ENCODE data around the gene QPRT. TPM values are rescaled to one million over a fixed set of nuclear protein-coding genes. Genes with fewer than 3 reads are reported as not detected.

The QPRT gene
- total and polyA plus RNA-seq, 2 of the 8 experiments (the other 6 are each of a cell fraction or from before 2014, with no cell fraction given) = 89.0 to 102 TPM

- no peak overlapping the region for H3K27ac ChIP-seq (ENCODE audit: low read depth, low read length)
- H2BK5ac ChIP-seq (ENCODE audit: low read depth, low read length) = no peak overlapping the region
- H3K14ac ChIP-seq (ENCODE audit: insufficient read length) = no peak overlapping the region
- DNase-seq (ENCODE audit: low read depth in 1 of 2, low spot score in 2 of 2) (peak in 1 of 2 experiments; percentile 66), FAIRE-seq (no peak)
- H2BK20ac ChIP-seq (ENCODE audit: low read length) = no peak overlapping the region
- peaks cover 0 to 8% (median 0%) of the 10 kb centered on the region in 4 experiments; a peak in 2 of 8 replicates for H3K36me3 ChIP-seq (ENCODE audit: control insufficient read depth in 2 of 4, insufficient read depth in 4 of 4, low read length in 3 of 4)
- no peak overlapping the region for H3K4me2 ChIP-seq (ENCODE audit: insufficient read depth in 1 of 2, low read depth in 2 of 2, low read length in 2 of 2)
- CTCF ChIA-PET (ENCODE audit: partially characterized antibody) = interaction anchor here (1.2 to 1.7 kb wide), 4 partner anchors 23 to 52 kb away, joined by 3 to 5 read pairs (median 3); no protein-coding TSS in a partner anchor
- no peak overlapping the region for H4K8ac ChIP-seq (ENCODE audit: extremely low read depth, insufficient read depth, low read length)
- H2AFZ ChIP-seq (ENCODE audit: low read length) = no peak overlapping the region
- no peak overlapping the region; a peak in 1 of 7 replicates for H3K9ac ChIP-seq (replicated peaks in 1 of 4; ENCODE audit: extremely low read depth in 1 of 4, low read depth in 3 of 4, low read length in 3 of 4)
- no peak overlapping the region for H3K4me3 ChIP-seq (ENCODE audit: extremely low read depth in 1 of 4, insufficient read depth in 2 of 4, low read depth in 3 of 4, low read length in 4 of 4)
- 88% methylated on average over 21 of the region's 21 CpGs; no CpG with 5 or more reads in 1 of the 2 experiments for WGBS, 2 experiments (ENCODE audit: extremely low coverage in 1 of 2, insufficient coverage in 1 of 2, insufficient read length in 1 of 2, insufficient replicate concordance in 2 of 2, low coverage in 1 of 2, low lambda C conversion rate in 2 of 2, missing lambda C conversion rate in 1 of 2)
- H2BK120ac ChIP-seq (replicated peaks; ENCODE audit: low read depth, low read length) = no peak overlapping the region
- no peak overlapping the region for H4K5ac ChIP-seq (ENCODE audit: insufficient read length, low read depth, low read length)
- TF ChIP-seq POLR2AphosphoS5 (IDR thresholded peaks at IDR 0.05; ENCODE audit: low read depth, low read length) (peak; percentile 3; the same call in 1 of the 2 replicates), BRCA1 (IDR thresholded peaks at IDR 0.05; ENCODE audit: low read depth, low read length) (no peak), SIN3A (conservative IDR thresholded peaks at IDR 0.05 in 1 of 2, IDR thresholded peaks at IDR 0.05 in 1 of 2; ENCODE audit: low read depth in 1 of 2, low read length in 2 of 2) (no peak)
- H3K79me1 ChIP-seq (ENCODE audit: low read depth, low read length) = 0 out of 2 replicates have a peak, but pooled peaks cover 2% of the 10 kb centered on the region
- H3K79me2 ChIP-seq (ENCODE audit: control insufficient read depth in 1 of 2, insufficient read depth in 2 of 2, low read length in 2 of 2) = no peaks in the 10 kb centered on the region
- H2BK12ac ChIP-seq (ENCODE audit: low read depth, low read length) = no peak overlapping the region
- H3K4ac ChIP-seq (replicated peaks; ENCODE audit: insufficient read length, low read depth, low read length) = no peak overlapping the region
- peaks cover 12 to 18% of the 10 kb centered on the region in 2 experiments for H4K20me1 ChIP-seq (replicated peaks in 1 of 2; ENCODE audit: control insufficient read depth in 1 of 2, insufficient read depth in 2 of 2, low read length in 2 of 2)
- peaks cover 0 to 4% (median 2%) of the 10 kb centered on the region in 4 experiments; a peak in 4 of 7 replicates for H3K4me1 ChIP-seq (replicated peaks in 1 of 4; ENCODE audit: control insufficient read depth in 3 of 4, insufficient read depth in 4 of 4, low read length in 3 of 4)
- H3K9me3 ChIP-seq (ENCODE audit: insufficient read depth in 2 of 2, low read depth in 1 of 2, low read length in 1 of 2) = peaks cover 8 to 9% of the 10 kb centered on the region in 2 experiments; a peak in 2 of 4 replicates
- POLR2A ChIA-PET (ENCODE audit: partially characterized antibody) = interaction anchor here (0.8 to 4.0 kb wide), 16 partner anchors 10 to 61 kb away, joined by 3 to 25 read pairs (median 6); partner anchors contain the start of genes KIF22 and ZG16
- H3K18ac ChIP-seq (ENCODE audit: extremely low read depth, low read length) = no peak overlapping the region
- H2AK5ac ChIP-seq (ENCODE audit: low read depth, low read length) = no peak overlapping the region
- no peak overlapping the region for H3K23ac ChIP-seq (ENCODE audit: insufficient read length)
- no peak overlapping the region for H2BK15ac ChIP-seq (ENCODE audit: low read length)
- H3K23me2 ChIP-seq (ENCODE audit: low read depth, low read length) = peaks cover 3% of the 10 kb centered on the region; the same call in 1 of the 2 replicates
- H3K56ac ChIP-seq (replicated peaks; ENCODE audit: insufficient read length, low read depth, low read length) = no peak overlapping the region
- H4K91ac ChIP-seq (replicated peaks; ENCODE audit: insufficient read length, low read length) = no peak overlapping the region
- no peaks in the 10 kb centered on the region for H3K27me3 ChIP-seq (replicated peaks in 1 of 4; ENCODE audit: control insufficient read depth in 3 of 4, extremely low read depth in 1 of 4, insufficient read depth in 3 of 4, low read length in 3 of 4)
Measured at GRCh38 chr16:29743827-29744531, 65.0 kb downstream of the QPRT start.
